B cell (primary cell): ENCODE measurements around the gene EPB41L4B. TPM values are rescaled to one million over a fixed set of nuclear protein-coding genes. Genes with fewer than 3 reads are reported as not detected.

Experiments
- ATAC-seq: fragments of 200-7000 bp; cut with Tn5 transposase; one replicate; pipeline ENCODE4 v1.10.0; 2021; ENCODE audit warnings: low read depth, mild to moderate bottlenecking, moderate number of reproducible peaks, moderate library complexity
- CTCF ChIA-PET: fragments of 350-600 bp; sonication (Branson Sonifier 250); formaldehyde crosslinking; loops from one replicate; lab custom pipeline; 2021; ENCODE audit warnings: antibody characterized with exemption, inconsistent platforms; lab: Charles Lee
- POLR2A ChIA-PET: fragments of 350-600 bp; sonication (Branson Sonifier 250); formaldehyde crosslinking; loops from one replicate; lab custom pipeline; 2021; ENCODE audit warnings: antibody characterized with exemption; lab: Charles Lee
- DNase-seq: peaks from one replicate; pipeline ENCODE4 v3.0.0; 2013
- H2AFZ ChIP-seq: 2 replicates; pipeline ENCODE4 v1.6.1; 2012; ENCODE audit warnings: mild to moderate bottlenecking, low read depth, low read length; ENCODE audit not compliant: insufficient read depth, poor library complexity, severe bottlenecking
- H3K27ac ChIP-seq, 2 donors: 1 replicate in 1 of 2; 2 replicates in 1 of 2; pipeline ENCODE4 v1.5.1; 2012 to 2013; ENCODE audit warnings: low read length in 2 of 2, mild to moderate bottlenecking in 2 of 2, moderate library complexity in 1 of 2
- H3K27me3 ChIP-seq, 4 experiments: fragments of 200-600 bp in 1 of 4; sonication (generic) in 1 of 4; replicated peaks in 1 of 4; 1 replicate in 2 of 4; 2 replicates in 2 of 4; pipeline versions ENCODE4 v1.6.1 to v1.7.0; 2013 to 2016; ENCODE audit warnings: low read length in 3 of 4, mild to moderate bottlenecking in 2 of 4, mixed read lengths in 1 of 4, moderate library complexity in 1 of 4; ENCODE audit not compliant: insufficient read depth in 4 of 4, control insufficient read depth in 3 of 4; ENCODE audit errors: control extremely low read depth in 1 of 4
- H3K36me3 ChIP-seq, 2 experiments: replicated peaks in 1 of 2; 1 replicate in 1 of 2; 2 replicates in 1 of 2; pipeline versions ENCODE4 v1.6.1 to v1.7.1; 2013; ENCODE audit warnings: low read length in 1 of 2; ENCODE audit not compliant: insufficient read depth in 2 of 2, control insufficient read depth in 1 of 2; ENCODE audit errors: control extremely low read depth in 1 of 2, extremely low read depth in 1 of 2
- H3K4me1 ChIP-seq, 2 donors: fragments of 200-600 bp in 1 of 2; sonication (generic) in 1 of 2; 1 replicate in 1 of 2; 2 replicates in 1 of 2; pipeline versions ENCODE4 v1.5.1 to v1.6.1; 2013 to 2017; ENCODE audit warnings: low read length in 2 of 2; ENCODE audit not compliant: control insufficient read depth in 2 of 2, insufficient read depth in 2 of 2
- H3K4me2 ChIP-seq: replicated peaks from 2 replicates; pipeline ENCODE3; 2012; ENCODE audit warnings: mild to moderate bottlenecking, low read depth, low read length; ENCODE audit not compliant: poor library complexity, severe bottlenecking
- H3K4me3 ChIP-seq, 5 experiments: fragments of 200-600 bp in 1 of 5; sonication (generic) in 1 of 5; 1 replicate in 3 of 5; 2 replicates in 2 of 5; pipeline versions ENCODE4 v1.5.1 to v1.7.0; 2011 to 2016; ENCODE audit warnings: low read length in 4 of 5, mild to moderate bottlenecking in 4 of 5, low read depth in 2 of 5, control low read depth in 1 of 5, moderate library complexity in 1 of 5; ENCODE audit not compliant: insufficient read depth in 1 of 5; ENCODE audit errors: control extremely low read depth in 1 of 5, extremely low read depth in 1 of 5
- H3K79me2 ChIP-seq: fragments of 200-600 bp; sonication (generic); one replicate; pipeline ENCODE4 v1.6.0; 2016; ENCODE audit warnings: low read length; ENCODE audit not compliant: control insufficient read depth, insufficient read depth
- H3K9ac ChIP-seq: fragments of 200-600 bp; sonication (generic); 2 replicates; pipeline ENCODE4 v1.6.1; 2017; ENCODE audit warnings: mild to moderate bottlenecking, low read length, moderate library complexity
- H3K9me3 ChIP-seq, 3 donors: one replicate each; pipeline versions ENCODE4 v1.6.1 to v1.7.1; 2013; ENCODE audit warnings: low read length in 2 of 3; ENCODE audit not compliant: control insufficient read depth in 2 of 3, insufficient read depth in 1 of 3; ENCODE audit errors: control extremely low read depth in 1 of 3
- H4K20me1 ChIP-seq: 2 replicates; pipeline ENCODE4 v1.6.0; 2012; ENCODE audit warnings: mild to moderate bottlenecking, low read length; ENCODE audit not compliant: insufficient read depth, control insufficient read depth, poor library complexity, severe bottlenecking
- H3K27ac Mint-ChIP-seq: one replicate; pipeline ENCODE4 v1.8.0; 2021; ENCODE audit warnings: mixed read lengths
- H3K27me3 Mint-ChIP-seq: one replicate; pipeline ENCODE4 v1.8.0; 2021; ENCODE audit warnings: mixed read lengths
- H3K4me1 Mint-ChIP-seq: one replicate; pipeline ENCODE4 v1.8.0; 2021; ENCODE audit warnings: mixed read lengths
- H3K4me3 Mint-ChIP-seq: one replicate; pipeline ENCODE4 v1.8.0; 2021; ENCODE audit warnings: mixed read lengths
- H3K9me3 Mint-ChIP-seq: one replicate; pipeline ENCODE4 v1.8.0; 2022; ENCODE audit warnings: mixed read lengths; ENCODE audit not compliant: insufficient read depth
- CTCF ChIP-seq: fragments of 200-600 bp; IDR thresholded peaks from one replicate; pipeline ENCODE4 v1.8.0; 2022; ENCODE audit warnings: antibody characterized with exemption, mild to moderate bottlenecking
- EZH2 ChIP-seq: IDR thresholded peaks from 2 replicates; pipeline ENCODE4 v1.6.1; 2012; ENCODE audit warnings: borderline replicate concordance, low read depth, mild to moderate bottlenecking, moderate library complexity, low read length; ENCODE audit not compliant: insufficient read depth, poor library complexity, severe bottlenecking
- WGBS: methylation state at CpG from one replicate; pipeline ENCODE4 v1.1.5; 2013; ENCODE audit warnings: missing lambda C conversion rate; ENCODE audit not compliant: insufficient coverage; 5-methylcytosine and 5-hydroxymethylcytosine counted together
- intact Hi-C: fragments of 100-400 bp; cut with micrococcal nuclease; formaldehyde crosslinking; loops from one replicate; pipeline ENCODE4 v1.10.0; 2022
- polyA plus RNA-seq: library from polyadenylated mRNA; depleted of rRNA; stranded (reverse); fragments of >200 nt; gene quantifications from 2 replicates; pipeline ENCODE4 v1.2.3, GENCODE V29; 2012
- total RNA-seq, 2 donors: library from RNA; stranded (reverse); fragments of 120-200 nt in 1 of 2; gene quantifications; 1 replicate in 1 of 2; 2 replicates in 1 of 2; pipeline versions ENCODE4 v1.2.3 to v1.2.4, GENCODE V29; 2013 to 2022

The EPB41L4B gene
- total and polyA plus RNA-seq, 2 donors (not counting 1 experiment from before 2014, with no cell fraction given): 2.9 TPM; not detected in 1

GRCh38 chr9:109193974-109194556, 126.8 kb downstream of the EPB41L4B start:
- no peaks in the 10 kb centered on the region for H3K79me2 ChIP-seq
- Mint-ChIP-seq H3K4me3 (no peak overlapping the region), H3K9me3 (no peaks in the 10 kb centered on the region), H3K27me3 (peaks cover 15% of the 10 kb centered on the region), H3K27ac (no peak overlapping the region), H3K4me1 (no peaks in the 10 kb centered on the region)
- no CpG with 5 or more reads among the region's 11 CpGs for WGBS
- ATAC-seq (no peak), DNase-seq (no peak)
- TF ChIP-seq EZH2: no peak
- TF ChIP-seq CTCF: no peak
- intact Hi-C loops: no loop called here
- H2AFZ ChIP-seq: no peak overlapping the region
- POLR2A ChIA-PET: no interaction called here
- no peaks in the 10 kb centered on the region for H3K36me3 ChIP-seq
- no peak overlapping the region for H3K4me2 ChIP-seq
- no peak overlapping the region for H3K9ac ChIP-seq
- H3K27ac ChIP-seq: no peak overlapping the region
- CTCF ChIA-PET: no interaction called here
- no peak overlapping the region for H3K4me3 ChIP-seq
- no peaks in the 10 kb centered on the region for H3K9me3 ChIP-seq
- no peaks in the 10 kb centered on the region for H3K4me1 ChIP-seq
- H4K20me1 ChIP-seq: no peaks in the 10 kb centered on the region
- peaks cover 0 to 2% (median 0%) of the 10 kb centered on the region in 4 experiments for H3K27me3 ChIP-seq

- no peak overlapping the region for H3K4me3 Mint-ChIP-seq
- DNase-seq (no peak), ATAC-seq (no peak)
- H3K4me1 Mint-ChIP-seq: no peaks in the 10 kb centered on the region
- H3K4me2 ChIP-seq: no peak overlapping the region
- H2AFZ ChIP-seq: no peak overlapping the region
- H3K9me3 ChIP-seq: no peaks in the 10 kb centered on the region
- intact Hi-C loops: no loop called here
- H3K27ac ChIP-seq: no peak overlapping the region
- no peak overlapping the region for H3K27ac Mint-ChIP-seq
- no peaks in the 10 kb centered on the region for H3K79me2 ChIP-seq
- no peaks in the 10 kb centered on the region for H3K36me3 ChIP-seq
- WGBS: 59% methylated on average over 4 of the region's 7 CpGs
- no peaks in the 10 kb centered on the region for H3K9me3 Mint-ChIP-seq
- TF ChIP-seq CTCF (no peak), EZH2 (no peak)
- peaks cover 20% of the 10 kb centered on the region for H3K27me3 Mint-ChIP-seq
- ChIA-PET CTCF (interaction anchor here (0.5 to 0.8 kb wide), 2 partner anchors 16 to 277 kb away, joined by 3 read pairs; no protein-coding TSS in a partner anchor), POLR2A (no interaction called here)
- H3K9ac ChIP-seq: no peak overlapping the region
- no peaks in the 10 kb centered on the region for H4K20me1 ChIP-seq
- H3K27me3 ChIP-seq: peaks cover 0 to 2% (median 0%) of the 10 kb centered on the region in 4 experiments
- H3K4me1 ChIP-seq: no peaks in the 10 kb centered on the region
- H3K4me3 ChIP-seq: no peak overlapping the region
Observed at GRCh38 chr9:109192732-109193361, 128.0 kb downstream of the EPB41L4B start.
